H9 (cell line): Measurements from ENCODE around the gene DICER1. TPM values are rescaled to one million over a fixed set of nuclear protein-coding genes. Genes with fewer than 3 reads are reported as not detected.

Experiments used
- DNase-seq: peaks from one replicate; pipeline ENCODE4 v3.0.0-alpha.2; 2017
- H2AFZ ChIP-seq: one replicate; pipeline ENCODE4 v1.6.1; 2013; ENCODE audit warnings: mild to moderate bottlenecking, low read length, control low read depth, moderate library complexity
- H2AK5ac ChIP-seq: 2 replicates; pipeline ENCODE4 v1.6.1; 2013; ENCODE audit warnings: low read length, control low read depth, mixed read lengths; ENCODE audit not compliant: insufficient read length
- H2BK120ac ChIP-seq: one replicate; pipeline ENCODE4 v1.6.1; 2013; ENCODE audit warnings: low read depth, mild to moderate bottlenecking, low read length, control low read depth, inconsistent platforms; ENCODE audit not compliant: poor library complexity, severe bottlenecking
- H2BK12ac ChIP-seq: 2 replicates; pipeline ENCODE4 v1.6.1; 2013; ENCODE audit warnings: low read length, control low read depth, mixed read lengths, low read depth; ENCODE audit not compliant: insufficient read length
- H2BK15ac ChIP-seq: 2 replicates; pipeline ENCODE4 v1.6.1; 2013; ENCODE audit warnings: low read depth, low read length, control low read depth
- H2BK20ac ChIP-seq: one replicate; pipeline ENCODE4 v1.6.1; 2013; ENCODE audit warnings: low read depth, mild to moderate bottlenecking, low read length, control low read depth, inconsistent platforms; ENCODE audit not compliant: poor library complexity, severe bottlenecking
- H2BK5ac ChIP-seq: 2 replicates; pipeline ENCODE4 v1.6.1; 2013; ENCODE audit warnings: low read length, control low read depth, mixed read lengths; ENCODE audit not compliant: insufficient read length
- H3K14ac ChIP-seq: 2 replicates; pipeline ENCODE4 v1.6.1; 2013; ENCODE audit warnings: low read length, control low read depth; ENCODE audit not compliant: insufficient read depth
- H3K18ac ChIP-seq: 2 replicates; pipeline ENCODE4 v1.6.1; 2013; ENCODE audit warnings: low read depth, mild to moderate bottlenecking, mixed read lengths, low read length, control low read depth; ENCODE audit not compliant: insufficient read length
- H3K23ac ChIP-seq: 2 replicates; pipeline ENCODE4 v1.6.1; 2013; ENCODE audit warnings: low read length, control low read depth, mixed read lengths, low read depth; ENCODE audit not compliant: insufficient read length
- H3K23me2 ChIP-seq: 2 replicates; pipeline ENCODE4 v1.6.1; 2013; ENCODE audit warnings: low read depth, mild to moderate bottlenecking, mixed read lengths, low read length, control low read depth; ENCODE audit not compliant: insufficient read length, poor library complexity, severe bottlenecking
- H3K27ac ChIP-seq: 2 replicates; pipeline ENCODE4 v1.5.1; 2013; ENCODE audit warnings: low read length, control low read depth, mixed read lengths, low read depth; ENCODE audit not compliant: insufficient read length
- H3K27me3 ChIP-seq: 2 replicates; pipeline ENCODE4 v1.6.1; 2013; ENCODE audit warnings: low read length, control low read depth, inconsistent platforms; ENCODE audit not compliant: insufficient read depth
- H3K4ac ChIP-seq: 2 replicates; pipeline ENCODE4 v1.6.1; 2013; ENCODE audit warnings: low read depth, mild to moderate bottlenecking, control low read depth, inconsistent platforms, low read length, moderate library complexity
- H3K4me1 ChIP-seq: 2 replicates; pipeline ENCODE4 v1.6.1; 2013; ENCODE audit warnings: low read length, control low read depth, inconsistent platforms; ENCODE audit not compliant: insufficient read depth
- H3K4me2 ChIP-seq: 2 replicates; pipeline ENCODE4 v1.6.1; 2013; ENCODE audit warnings: low read length, control low read depth, mixed read lengths; ENCODE audit not compliant: insufficient read length, insufficient read depth
- H3K56ac ChIP-seq: 2 replicates; pipeline ENCODE4 v1.6.1; 2013; ENCODE audit warnings: low read depth, mild to moderate bottlenecking, mixed read lengths, low read length, control low read depth; ENCODE audit not compliant: insufficient read length
- H3K79me1 ChIP-seq: 2 replicates; pipeline ENCODE4 v1.6.1; 2013; ENCODE audit warnings: low read depth, mild to moderate bottlenecking, moderate library complexity, low read length, control low read depth, inconsistent platforms; ENCODE audit not compliant: insufficient read depth, poor library complexity, severe bottlenecking
- H3K79me2 ChIP-seq: 2 replicates; pipeline ENCODE4 v1.6.1; 2013; ENCODE audit warnings: low read length, control low read depth, inconsistent platforms; ENCODE audit not compliant: insufficient read depth
- H3K9ac ChIP-seq: 2 replicates; pipeline ENCODE4 v1.6.1; 2013; ENCODE audit warnings: low read length, control low read depth, mixed read lengths; ENCODE audit not compliant: insufficient read length; ENCODE audit errors: extremely low read depth
- H3K9me3 ChIP-seq: one replicate; pipeline ENCODE4 v1.6.1; 2013; ENCODE audit warnings: low read depth, low read length, inconsistent platforms; ENCODE audit not compliant: control insufficient read depth
- H3T11ph ChIP-seq: one replicate; pipeline ENCODE4 v1.6.1; 2013; ENCODE audit warnings: mild to moderate bottlenecking, low read length, control low read depth, inconsistent platforms
- H4K20me1 ChIP-seq: one replicate; pipeline ENCODE4 v1.6.1; 2013; ENCODE audit not compliant: control insufficient read depth, insufficient read length, insufficient read depth
- H4K5ac ChIP-seq: 2 replicates; pipeline ENCODE4 v1.6.1; 2013; ENCODE audit warnings: low read depth, mild to moderate bottlenecking, mixed read lengths, low read length, control low read depth; ENCODE audit not compliant: insufficient read length
- H4K8ac ChIP-seq: replicated peaks from 2 replicates; pipeline ENCODE4 v1.6.1; 2013; ENCODE audit warnings: low read length, control low read depth, mixed read lengths, low read depth; ENCODE audit not compliant: insufficient read length
- H4K91ac ChIP-seq: 2 replicates; pipeline ENCODE4 v1.6.1; 2013; ENCODE audit warnings: low read depth, mild to moderate bottlenecking, moderate library complexity, mixed read lengths, low read length, control low read depth; ENCODE audit not compliant: insufficient read length
- H3K27ac Mint-ChIP-seq, 3 experiments: 2 replicates in 2 of 3; 3 replicates in 1 of 3; pipeline ENCODE4 v1.8.0; 2020 to 2021; ENCODE audit warnings: mixed read lengths in 3 of 3, mild to moderate bottlenecking in 1 of 3, moderate library complexity in 1 of 3
- H3K27me3 Mint-ChIP-seq: 2 replicates; pipeline ENCODE4 v1.8.0; 2021; ENCODE audit warnings: low read depth, mild to moderate bottlenecking, moderate library complexity, mixed read lengths
- H3K36me3 Mint-ChIP-seq, 3 experiments: 2 replicates in 2 of 3; 3 replicates in 1 of 3; pipeline ENCODE4 v1.8.0; 2020 to 2021; ENCODE audit warnings: low read depth in 3 of 3, mixed read lengths in 3 of 3; ENCODE audit not compliant: insufficient read depth in 1 of 3
- H3K4me1 Mint-ChIP-seq, 2 experiments: 2 replicates each; pipeline ENCODE4 v1.8.0; 2020; ENCODE audit warnings: mixed read lengths in 2 of 2
- H3K4me3 Mint-ChIP-seq, 2 experiments: 2 replicates in 1 of 2; 3 replicates in 1 of 2; pipeline ENCODE4 v1.8.0; 2020 to 2021; ENCODE audit warnings: mild to moderate bottlenecking in 2 of 2, mixed read lengths in 2 of 2, moderate library complexity in 1 of 2
- H3K9me3 Mint-ChIP-seq, 2 experiments: 2 replicates in 1 of 2; 3 replicates in 1 of 2; pipeline ENCODE4 v1.8.0; 2020; ENCODE audit warnings: mild to moderate bottlenecking in 2 of 2, mixed read lengths in 2 of 2, moderate library complexity in 1 of 2
- WGBS: extraction: QIAGEN DNeasy Blood & Tissue Kit; methylation state at CpG from one replicate; pipeline ENCODE4 v1.1.7; 2013; ENCODE audit warnings: missing lambda C conversion rate, low lambda C conversion rate, mixed read lengths; ENCODE audit not compliant: insufficient read length; ENCODE audit errors: extremely low coverage; 5-methylcytosine and 5-hydroxymethylcytosine counted together
- total RNA-seq: library from RNA; stranded (reverse); gene quantifications from 2 replicates; pipeline ENCODE4 v1.2.1, GENCODE V29; 2021
- TF ChIP-seq, protein P1 (sequence below): fragments of 200-600 bp; sonication (generic); conservative IDR thresholded peaks from 3 replicates; pipeline ENCODE4 v1.8.0; 2021; ENCODE audit warnings: antibody characterized with exemption, mild to moderate bottlenecking

The DICER1 gene
- total RNA-seq, 1 experiment from 2014 or later: 57.0 TPM

DNA sequence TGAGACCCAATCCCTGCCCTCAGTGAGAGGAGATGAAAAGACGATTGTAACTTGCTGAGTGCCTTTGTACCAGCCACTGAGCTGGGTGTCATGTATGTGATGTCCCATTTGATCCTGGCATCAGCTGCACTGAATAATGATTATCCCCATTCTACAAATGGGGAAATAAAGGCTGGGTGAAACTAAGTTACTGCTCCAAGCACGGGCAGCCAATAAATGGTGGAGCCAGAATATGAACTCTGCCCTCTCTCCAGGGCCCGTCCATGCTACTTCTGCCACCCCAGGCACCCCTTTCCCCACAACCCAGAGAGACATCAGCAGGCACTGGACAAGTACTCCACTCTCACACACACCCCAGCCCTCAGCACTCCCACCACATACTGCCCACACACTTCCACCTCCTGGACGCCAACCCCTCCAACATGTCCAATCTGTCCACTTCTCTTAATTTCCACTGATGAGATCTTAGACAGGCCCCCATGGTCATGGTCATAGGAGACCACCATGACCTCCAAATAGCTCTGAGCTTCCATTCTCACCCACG lies 115.8 kb downstream of the DICER1 start:
- no peak overlapping the region for H2BK12ac ChIP-seq
- no peaks in the 10 kb centered on the region for H3K79me2 ChIP-seq
- no peaks in the 10 kb centered on the region for H3K79me1 ChIP-seq
- Mint-ChIP-seq H3K27me3 (peaks cover 44% of the 10 kb centered on the region), H3K4me3 (no peak overlapping the region), H3K9me3 (no peaks in the 10 kb centered on the region), H3K36me3 (no peaks in the 10 kb centered on the region), H3K4me1 (peaks cover 8 to 11% of the 10 kb centered on the region in 2 experiments), H3K27ac (no peak overlapping the region)
- H4K8ac ChIP-seq: no peak overlapping the region
- no peak overlapping the region for H2AK5ac ChIP-seq
- TF ChIP-seq, protein P1, sequence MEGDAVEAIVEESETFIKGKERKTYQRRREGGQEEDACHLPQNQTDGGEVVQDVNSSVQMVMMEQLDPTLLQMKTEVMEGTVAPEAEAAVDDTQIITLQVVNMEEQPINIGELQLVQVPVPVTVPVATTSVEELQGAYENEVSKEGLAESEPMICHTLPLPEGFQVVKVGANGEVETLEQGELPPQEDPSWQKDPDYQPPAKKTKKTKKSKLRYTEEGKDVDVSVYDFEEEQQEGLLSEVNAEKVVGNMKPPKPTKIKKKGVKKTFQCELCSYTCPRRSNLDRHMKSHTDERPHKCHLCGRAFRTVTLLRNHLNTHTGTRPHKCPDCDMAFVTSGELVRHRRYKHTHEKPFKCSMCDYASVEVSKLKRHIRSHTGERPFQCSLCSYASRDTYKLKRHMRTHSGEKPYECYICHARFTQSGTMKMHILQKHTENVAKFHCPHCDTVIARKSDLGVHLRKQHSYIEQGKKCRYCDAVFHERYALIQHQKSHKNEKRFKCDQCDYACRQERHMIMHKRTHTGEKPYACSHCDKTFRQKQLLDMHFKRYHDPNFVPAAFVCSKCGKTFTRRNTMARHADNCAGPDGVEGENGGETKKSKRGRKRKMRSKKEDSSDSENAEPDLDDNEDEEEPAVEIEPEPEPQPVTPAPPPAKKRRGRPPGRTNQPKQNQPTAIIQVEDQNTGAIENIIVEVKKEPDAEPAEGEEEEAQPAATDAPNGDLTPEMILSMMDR: no peak
- H3K23ac ChIP-seq: no peak overlapping the region
- no peak overlapping the region for H4K5ac ChIP-seq
- no peak overlapping the region for H2BK20ac ChIP-seq
- H3K23me2 ChIP-seq: no peaks in the 10 kb centered on the region
- H3K18ac ChIP-seq: no peak overlapping the region
- H3K27ac ChIP-seq: no peak overlapping the region
- no CpG with 5 or more reads among the region's 5 CpGs for WGBS
- no peaks in the 10 kb centered on the region for H4K20me1 ChIP-seq
- no peaks in the 10 kb centered on the region for H3K9me3 ChIP-seq
- no peak overlapping the region for H3K4ac ChIP-seq
- no peak overlapping the region for H2BK5ac ChIP-seq
- no peak overlapping the region for H2BK15ac ChIP-seq
- no peak overlapping the region for H3K4me2 ChIP-seq
- H3T11ph ChIP-seq: no peak overlapping the region
- H4K91ac ChIP-seq: no peak overlapping the region
- no peak overlapping the region for H3K56ac ChIP-seq
- H3K9ac ChIP-seq: no peak overlapping the region
- H3K14ac ChIP-seq: no peak overlapping the region
- H2AFZ ChIP-seq: no peak overlapping the region
- no peak for DNase-seq
- H3K27me3 ChIP-seq: no peaks in the 10 kb centered on the region
- no peaks in the 10 kb centered on the region for H3K4me1 ChIP-seq
- no peak overlapping the region for H2BK120ac ChIP-seq
